BLaER1 (cell line): Measurements from ENCODE around the gene LHFPL6.

Experiments used
- H3K27ac ChIP-seq: shearing (Covaris generic); formaldehyde crosslinking; 2 replicates; pipeline ENCODE4 v1.8.1; 2022
- H3K27me3 ChIP-seq: shearing (Covaris generic); formaldehyde crosslinking; 2 replicates; pipeline ENCODE4 v1.8.1; 2022
- H3K36me3 ChIP-seq: shearing (Covaris generic); formaldehyde crosslinking; 2 replicates; pipeline ENCODE4 v1.8.1; 2022
- H3K4me1 ChIP-seq: shearing (Covaris generic); formaldehyde crosslinking; 2 replicates; pipeline ENCODE4 v1.8.1; 2022
- H3K4me2 ChIP-seq: shearing (Covaris generic); formaldehyde crosslinking; 2 replicates; pipeline ENCODE4 v1.8.1; 2022
- H3K4me3 ChIP-seq: shearing (Covaris generic); formaldehyde crosslinking; 2 replicates; pipeline ENCODE4 v1.8.1; 2022
- H3K9ac ChIP-seq: shearing (Covaris generic); formaldehyde crosslinking; 2 replicates; pipeline ENCODE4 v1.8.1; 2022
- H3K9me3 ChIP-seq: shearing (Covaris generic); formaldehyde crosslinking; 2 replicates; pipeline ENCODE4 v1.8.1; 2022
- H4K20me1 ChIP-seq: shearing (Covaris generic); formaldehyde crosslinking; 2 replicates; pipeline ENCODE4 v1.8.1; 2022
- Cebpa-rat ChIP-seq: shearing (Covaris generic); IDR thresholded peaks from 2 replicates; pipeline ENCODE4 v1.8.1; 2022

LHFPL6 gene

GRCh38 chr13:39536906-39537305, 66.1 kb downstream of the LHFPL6 start:
- no peak overlapping the region for H3K9ac ChIP-seq
- no peaks in the 10 kb centered on the region for H3K36me3 ChIP-seq
- no peak for TF ChIP-seq Cebpa-rat
- H3K4me3 ChIP-seq = no peak overlapping the region
- H3K27me3 ChIP-seq = no peaks in the 10 kb centered on the region
- no peaks in the 10 kb centered on the region for H4K20me1 ChIP-seq
- no peaks in the 10 kb centered on the region for H3K9me3 ChIP-seq
- no peak overlapping the region for H3K4me2 ChIP-seq
- no peaks in the 10 kb centered on the region for H3K4me1 ChIP-seq
- no peak overlapping the region for H3K27ac ChIP-seq

GRCh38 chr13:39536274-39536673, 66.7 kb downstream of the LHFPL6 start:
- Histone ChIP-seq H3K4me3 (no peak overlapping the region), H3K27me3 (no peaks in the 10 kb centered on the region), H4K20me1 (no peaks in the 10 kb centered on the region), H3K4me2 (no peak overlapping the region), H3K9me3 (no peaks in the 10 kb centered on the region), H3K36me3 (no peaks in the 10 kb centered on the region), H3K9ac (no peak overlapping the region), H3K27ac (no peak overlapping the region), H3K4me1 (no peaks in the 10 kb centered on the region)
- no peak for TF ChIP-seq Cebpa-rat

- no peak for TF ChIP-seq Cebpa-rat
- Histone ChIP-seq H3K4me2 (no peak overlapping the region), H4K20me1 (no peaks in the 10 kb centered on the region), H3K27ac (no peak overlapping the region), H3K4me1 (no peaks in the 10 kb centered on the region), H3K4me3 (no peak overlapping the region), H3K36me3 (no peaks in the 10 kb centered on the region), H3K27me3 (no peaks in the 10 kb centered on the region), H3K9ac (no peak overlapping the region), H3K9me3 (no peaks in the 10 kb centered on the region)
These were observed 69.3 kb downstream of the LHFPL6 start for GRCh38 chr13:39533651-39534150.

GRCh38 chr13:39531646-39532045, 71.3 kb downstream of the LHFPL6 start:
- Histone ChIP-seq H3K36me3 (no peaks in the 10 kb centered on the region), H3K27me3 (no peaks in the 10 kb centered on the region)

GRCh38 chr13:39530916-39531315, 72.1 kb downstream of the LHFPL6 start:
- Histone ChIP-seq H3K9ac (no peak overlapping the region), H3K27me3 (no peaks in the 10 kb centered on the region), H3K36me3 (no peaks in the 10 kb centered on the region), H4K20me1 (no peaks in the 10 kb centered on the region), H3K9me3 (no peaks in the 10 kb centered on the region), H3K4me1 (no peaks in the 10 kb centered on the region), H3K27ac (no peak overlapping the region), H3K4me3 (no peak overlapping the region), H3K4me2 (no peak overlapping the region)
- no peak for TF ChIP-seq Cebpa-rat

More at GRCh38 chr13:39531646-39532045, 71.3 kb downstream of the LHFPL6 start:
- no peak overlapping the region for H3K4me3 ChIP-seq
- H3K4me2 ChIP-seq = no peak overlapping the region
- no peak for TF ChIP-seq Cebpa-rat
- H3K27ac ChIP-seq = no peak overlapping the region
- H4K20me1 ChIP-seq = no peaks in the 10 kb centered on the region
- H3K9ac ChIP-seq = no peak overlapping the region
- no peaks in the 10 kb centered on the region for H3K4me1 ChIP-seq
- H3K9me3 ChIP-seq = no peaks in the 10 kb centered on the region

GRCh38 chr13:39528661-39528980, 74.4 kb downstream of the LHFPL6 start:
- H3K4me1 ChIP-seq = no peaks in the 10 kb centered on the region
- no peaks in the 10 kb centered on the region for H4K20me1 ChIP-seq
- H3K27me3 ChIP-seq = no peaks in the 10 kb centered on the region
- H3K4me3 ChIP-seq = no peak overlapping the region
- no peaks in the 10 kb centered on the region for H3K36me3 ChIP-seq
- H3K9me3 ChIP-seq = no peaks in the 10 kb centered on the region
- H3K4me2 ChIP-seq = no peak overlapping the region
- TF ChIP-seq Cebpa-rat = no peak
- no peak overlapping the region for H3K27ac ChIP-seq
- H3K9ac ChIP-seq = no peak overlapping the region

GRCh38 chr13:39527961-39528660, 74.9 kb downstream of the LHFPL6 start:
- Histone ChIP-seq H3K27ac (no peak overlapping the region), H3K9ac (no peak overlapping the region)
- no peak for TF ChIP-seq Cebpa-rat

GRCh38 chr13:39527301-39527700, 75.7 kb downstream of the LHFPL6 start:
- TF ChIP-seq Cebpa-rat = no peak
- no peaks in the 10 kb centered on the region for H3K36me3 ChIP-seq
- no peak overlapping the region for H3K4me3 ChIP-seq
- no peaks in the 10 kb centered on the region for H3K4me1 ChIP-seq
- no peak overlapping the region for H3K27ac ChIP-seq
- H3K27me3 ChIP-seq = no peaks in the 10 kb centered on the region
- H3K4me2 ChIP-seq = no peak overlapping the region
- H3K9me3 ChIP-seq = no peaks in the 10 kb centered on the region
- H3K9ac ChIP-seq = no peak overlapping the region
- no peaks in the 10 kb centered on the region for H4K20me1 ChIP-seq

More at GRCh38 chr13:39527961-39528660, 74.9 kb downstream of the LHFPL6 start:
- Histone ChIP-seq H3K4me1 (no peaks in the 10 kb centered on the region), H3K4me3 (no peak overlapping the region), H3K4me2 (no peak overlapping the region), H4K20me1 (no peaks in the 10 kb centered on the region), H3K27me3 (no peaks in the 10 kb centered on the region), H3K9me3 (no peaks in the 10 kb centered on the region), H3K36me3 (no peaks in the 10 kb centered on the region)

GRCh38 chr13:39526499-39526898, 76.5 kb downstream of the LHFPL6 start:
- H3K4me1 ChIP-seq = no peaks in the 10 kb centered on the region
- no peaks in the 10 kb centered on the region for H3K36me3 ChIP-seq
- TF ChIP-seq Cebpa-rat = no peak
- H3K9ac ChIP-seq = no peak overlapping the region
- no peak overlapping the region for H3K4me3 ChIP-seq
- no peaks in the 10 kb centered on the region for H3K27me3 ChIP-seq
- H3K4me2 ChIP-seq = no peak overlapping the region
- no peak overlapping the region for H3K27ac ChIP-seq
- H4K20me1 ChIP-seq = no peaks in the 10 kb centered on the region
- H3K9me3 ChIP-seq = no peaks in the 10 kb centered on the region

GRCh38 chr13:39525506-39525905, 77.5 kb downstream of the LHFPL6 start:
- H3K27ac ChIP-seq = no peak overlapping the region
- no peaks in the 10 kb centered on the region for H3K4me1 ChIP-seq
- H3K4me2 ChIP-seq = no peak overlapping the region
- H3K9ac ChIP-seq = no peak overlapping the region
- H3K36me3 ChIP-seq = no peaks in the 10 kb centered on the region
- H3K27me3 ChIP-seq = no peaks in the 10 kb centered on the region
- no peaks in the 10 kb centered on the region for H4K20me1 ChIP-seq
- H3K4me3 ChIP-seq = no peak overlapping the region
- no peak for TF ChIP-seq Cebpa-rat
- H3K9me3 ChIP-seq = no peaks in the 10 kb centered on the region

GRCh38 chr13:39524795-39525194, 78.2 kb downstream of the LHFPL6 start:
- TF ChIP-seq Cebpa-rat = no peak
- H3K27me3 ChIP-seq = no peaks in the 10 kb centered on the region
- H4K20me1 ChIP-seq = no peaks in the 10 kb centered on the region
- no peak overlapping the region for H3K4me3 ChIP-seq
- H3K9me3 ChIP-seq = no peaks in the 10 kb centered on the region
- H3K9ac ChIP-seq = no peak overlapping the region
- no peak overlapping the region for H3K27ac ChIP-seq
- no peaks in the 10 kb centered on the region for H3K4me1 ChIP-seq
- H3K36me3 ChIP-seq = no peaks in the 10 kb centered on the region
- H3K4me2 ChIP-seq = no peak overlapping the region
